Activated CD4-positive, CD25-positive, alpha-beta regulatory T cell treated with anti-CD3 and anti-CD28 coated beads, Interleukin-2, amount 50 U/mL, for 24 hours (primary cell): ENCODE measurements around the gene N4BP3.
"Not testable (repeated sequence)": the region's sequence is repeated elsewhere in the genome, so short reads cannot be mapped to it uniquely, and the experiment has no call there.

ENCODE experiments used
- ATAC-seq, 2 donors: fragments of 150-1000 bp; cut with Tn5 transposase; one replicate each; pipeline ENCODE4 v1.10.0; 2021; ENCODE audit warnings: mild to moderate bottlenecking in 1 of 2, moderate library complexity in 1 of 2

Gene N4BP3

GRCh38 chr5:178123094-178123965 lies 10.0 kb downstream of the N4BP3 start:
- no peak for ATAC-seq

- ATAC-seq, result no peak
These were observed 10.9 kb downstream of the N4BP3 start for GRCh38 chr5:178123966-178124925.

- no peak for ATAC-seq
These were observed 12.0 kb downstream of the N4BP3 start for GRCh38 chr5:178125253-178125906.

- ATAC-seq, result no peak
These were observed 13.2 kb downstream of the N4BP3 start for GRCh38 chr5:178126556-178126955.

GRCh38 chr5:178127300-178128009 lies 14.1 kb downstream of the N4BP3 start:
- ATAC-seq, result not testable (repeated sequence)

- no peak for ATAC-seq
These were observed 16.0 kb downstream of the N4BP3 start for GRCh38 chr5:178129296-178129695.

- not testable (repeated sequence) for ATAC-seq
These were observed 16.9 kb downstream of the N4BP3 start for GRCh38 chr5:178130234-178130575.

- ATAC-seq, result peak; percentile 95 to 96
These were observed 17.5 kb downstream of the N4BP3 start, which contains the start of gene RMND5B for GRCh38 chr5:178130576-178131445. TSS of gene RMND5B (plus strand) at chr5:178131014. CDS start at chr5:178138120, 7,106 bp downstream.

- ATAC-seq, result no peak
These were observed 18.2 kb downstream of the N4BP3 start for GRCh38 chr5:178131446-178131996.

GRCh38 chr5:178136990-178137389 lies 23.7 kb downstream of the N4BP3 start:
- ATAC-seq, result no peak

- no peak for ATAC-seq
These were observed 24.7 kb downstream of the N4BP3 start for GRCh38 chr5:178137991-178138390.

GRCh38 chr5:178141550-178141949 lies 28.2 kb downstream of the N4BP3 start:
- no peak for ATAC-seq

- ATAC-seq, result no peak
These were observed 29.3 kb downstream of the N4BP3 start for GRCh38 chr5:178142642-178143041.

- no peak for ATAC-seq
These were observed 29.9 kb downstream of the N4BP3 start for GRCh38 chr5:178143246-178143645.

- ATAC-seq, result no peak
These were observed 30.6 kb downstream of the N4BP3 start for GRCh38 chr5:178143901-178144300.

GRCh38 chr5:178145965-178146820 lies 32.9 kb downstream of the N4BP3 start:
- ATAC-seq, result peak; percentile 79 to 80

- no peak for ATAC-seq
These were observed 34.1 kb downstream of the N4BP3 start for GRCh38 chr5:178147406-178147805.

- ATAC-seq, result no peak
These were observed 36.0 kb downstream of the N4BP3 start for GRCh38 chr5:178149199-178149932.
